Panc1 (cell line): ENCODE data around the gene FN1. TPM values are rescaled to one million over a fixed set of nuclear protein-coding genes. Genes with fewer than 3 reads are reported as not detected.

Experiments
- ATAC-seq: fragments of 200-7000 bp; cut with Tn5 transposase; 2 replicates; pipeline ENCODE4 v1.9.1; 2020; ENCODE audit warnings: mild to moderate bottlenecking, moderate library complexity
- BruUV-seq: library from RNA; stranded (reverse); fragments of 400-500 nt; replicated peaks from 2 replicates; lab custom pipeline; 2021; lab: Mats Ljungman, UMichigan
- CTCF ChIA-PET: fragments of 300-600 bp; sonication (Branson Sonifier 250); formaldehyde crosslinking; loops from one replicate; lab custom pipeline; 2022; ENCODE audit warnings: antibody characterized with exemption; lab: Charles Lee
- POLR2A ChIA-PET: fragments of 300-600 bp; sonication (Branson Sonifier 250); formaldehyde crosslinking; loops from one replicate; lab custom pipeline; 2022; ENCODE audit warnings: antibody characterized with exemption; lab: Charles Lee
- DNase-seq: peaks from one replicate; pipeline ENCODE4 v3.0.0-alpha.2; 2010; ENCODE audit warnings: low read depth, low spot score
- H3K27ac ChIP-seq: 2 replicates; pipeline ENCODE4 v1.5.1; 2011; ENCODE audit warnings: mild to moderate bottlenecking, low read length, inconsistent platforms
- H3K27me3 ChIP-seq: fragments of 200-500 bp; sonication (Bioruptor generic); 2 replicates; pipeline ENCODE4 v1.6.0; 2014; ENCODE audit warnings: low read length, inconsistent platforms; ENCODE audit not compliant: control insufficient read depth, insufficient read depth
- H3K36me3 ChIP-seq: fragments of 200-500 bp; sonication (Bioruptor generic); 2 replicates; pipeline ENCODE4 v1.5.1; 2014; ENCODE audit warnings: inconsistent platforms, mild to moderate bottlenecking, low read length, moderate library complexity; ENCODE audit not compliant: control insufficient read depth, insufficient read depth
- H3K4me1 ChIP-seq: 2 replicates; pipeline ENCODE4 v1.5.1; 2011; ENCODE audit warnings: inconsistent platforms, mild to moderate bottlenecking, low read length, moderate library complexity; ENCODE audit not compliant: control insufficient read depth, insufficient read depth
- H3K4me3 ChIP-seq, 2 experiments: 2 replicates each; pipeline ENCODE4 v1.5.1; 2011 to 2012; ENCODE audit warnings: low read depth in 2 of 2, low read length in 2 of 2, mild to moderate bottlenecking in 2 of 2, inconsistent platforms in 1 of 2, moderate library complexity in 1 of 2
- H3K9me3 ChIP-seq: fragments of 200-500 bp; sonication (Bioruptor generic); 2 replicates; pipeline ENCODE4 v1.5.1; 2014; ENCODE audit warnings: low read depth, mild to moderate bottlenecking, inconsistent platforms, low read length, moderate library complexity; ENCODE audit not compliant: control insufficient read depth, insufficient read depth
- POLR2AphosphoS5 ChIP-seq: IDR thresholded peaks from 2 replicates; pipeline ENCODE4 v1.6.1; 2012; ENCODE audit warnings: mild to moderate bottlenecking, low read depth, low read length, moderate library complexity
- REST ChIP-seq, 2 experiments: IDR thresholded peaks; 2 replicates each; pipeline ENCODE4 v1.6.1; 2011 to 2012; ENCODE audit warnings: low read depth in 2 of 2, control low read depth in 1 of 2, low read length in 1 of 2, mild to moderate bottlenecking in 1 of 2, moderate library complexity in 1 of 2; ENCODE audit not compliant: insufficient read depth in 1 of 2
- SIN3A ChIP-seq: IDR thresholded peaks from 2 replicates; pipeline ENCODE4 v1.6.1; 2012; ENCODE audit warnings: low read depth, mild to moderate bottlenecking, low read length, moderate library complexity, borderline replicate concordance; ENCODE audit not compliant: insufficient read depth
- TCF7L2 ChIP-seq: IDR thresholded peaks from 2 replicates; pipeline ENCODE4 v1.6.1; 2011; ENCODE audit warnings: mild to moderate bottlenecking, low read depth, low read length, inconsistent platforms
- in situ Hi-C: cut with HindIII; loops from 2 replicates; pipeline ENCODE4 v1.10.0; 2016; ENCODE audit warnings: low sequenced_read_pairs, low pct_unique_long_range_greater_than_20kb
- intact Hi-C: fragments of 100-400 bp; cut with micrococcal nuclease; formaldehyde crosslinking; loops from one replicate; pipeline ENCODE4 v1.10.0; 2022; ENCODE audit not compliant: unreplicated experiment
- total RNA-seq: library from RNA; stranded (reverse); gene quantifications from one replicate; pipeline ENCODE4 v1.2.1, GENCODE V29; 2021; ENCODE audit not compliant: unreplicated experiment
- TF ChIP-seq, protein P1 (sequence below): fragments of 450-650 bp; IDR thresholded peaks from 2 replicates; pipeline ENCODE4 v1.5.1; 2017; ENCODE audit warnings: mild to moderate bottlenecking

FN1 gene
- total RNA-seq, 1 experiment from 2014 or later: 4.2 TPM

DNA sequence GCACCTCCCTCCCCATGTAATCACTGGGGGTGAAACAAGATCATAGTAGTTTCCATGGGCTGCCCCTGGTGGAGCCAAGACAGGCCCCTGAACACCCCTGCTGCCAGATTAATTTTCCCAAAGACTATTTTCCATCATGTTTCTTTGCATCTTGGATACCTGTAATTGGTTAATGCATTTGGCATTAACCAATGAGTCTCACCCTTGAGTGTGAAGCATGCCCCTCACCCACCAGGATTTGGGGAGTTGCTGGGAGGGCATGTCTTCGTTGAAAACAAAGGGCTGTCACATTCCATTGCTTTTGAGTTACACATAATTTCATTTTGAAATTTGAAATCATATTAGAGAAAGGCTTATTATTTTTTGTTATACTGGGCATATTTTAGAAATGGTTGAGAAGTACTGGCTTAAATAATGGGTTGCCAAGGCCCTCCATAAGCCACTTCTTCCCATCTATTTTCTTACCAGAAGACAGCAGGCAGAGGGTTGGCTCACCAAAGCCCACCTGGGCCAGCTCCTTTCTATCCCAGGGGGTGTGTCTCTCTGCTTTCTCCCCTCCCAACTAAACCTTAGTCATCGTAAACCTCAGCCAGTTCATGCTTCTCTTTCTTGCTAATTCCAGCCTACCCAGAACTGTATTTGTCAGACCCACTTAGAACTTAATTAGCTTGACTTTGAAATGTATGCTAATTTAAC, 72.3 kb downstream of the FN1 start:
- in situ Hi-C loops: no loop called here
- H3K36me3 ChIP-seq: no peaks in the 10 kb centered on the region
- no peak overlapping the region for H3K27ac ChIP-seq

DNA sequence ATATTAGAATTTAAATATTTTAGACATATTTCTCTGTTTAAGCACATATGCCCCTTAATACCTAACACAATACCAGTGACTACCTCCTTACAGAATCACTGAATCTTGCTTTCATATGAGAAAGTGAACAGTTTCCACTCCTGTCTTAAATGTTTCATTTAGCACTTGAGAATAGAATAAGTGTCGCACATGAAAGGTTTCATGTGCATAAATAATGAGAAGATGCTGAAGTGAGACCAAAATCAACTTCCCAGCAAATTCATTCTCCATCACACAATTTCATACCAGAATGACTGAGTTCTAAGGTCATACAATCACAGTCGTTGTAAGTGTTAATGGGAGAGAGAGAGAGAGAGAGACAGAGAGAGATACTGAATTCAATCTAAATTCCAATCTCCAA, 72.8 kb downstream of the FN1 start:
- H3K27me3 ChIP-seq: no peaks in the 10 kb centered on the region
- H3K4me1 ChIP-seq: no peaks in the 10 kb centered on the region
- ATAC-seq (no peak), DNase-seq (no peak)
- POLR2A ChIA-PET: no interaction called here
- intact Hi-C loops: no loop called here
- H3K27ac ChIP-seq: no peak overlapping the region
- no peak overlapping the region for H3K4me3 ChIP-seq
- in situ Hi-C loops: no loop called here
- no peaks in the 10 kb centered on the region for H3K36me3 ChIP-seq
- no peak for TF ChIP-seq SIN3A
- TF ChIP-seq POLR2AphosphoS5: no peak
- TF ChIP-seq REST (IDR thresholded peaks at IDR 0.05; ENCODE audit: insufficient read depth in 1 of 2, low read depth in 2 of 2, low read length in 1 of 2): no peak
- no peak for TF ChIP-seq TCF7L2
- TF ChIP-seq, protein P1, sequence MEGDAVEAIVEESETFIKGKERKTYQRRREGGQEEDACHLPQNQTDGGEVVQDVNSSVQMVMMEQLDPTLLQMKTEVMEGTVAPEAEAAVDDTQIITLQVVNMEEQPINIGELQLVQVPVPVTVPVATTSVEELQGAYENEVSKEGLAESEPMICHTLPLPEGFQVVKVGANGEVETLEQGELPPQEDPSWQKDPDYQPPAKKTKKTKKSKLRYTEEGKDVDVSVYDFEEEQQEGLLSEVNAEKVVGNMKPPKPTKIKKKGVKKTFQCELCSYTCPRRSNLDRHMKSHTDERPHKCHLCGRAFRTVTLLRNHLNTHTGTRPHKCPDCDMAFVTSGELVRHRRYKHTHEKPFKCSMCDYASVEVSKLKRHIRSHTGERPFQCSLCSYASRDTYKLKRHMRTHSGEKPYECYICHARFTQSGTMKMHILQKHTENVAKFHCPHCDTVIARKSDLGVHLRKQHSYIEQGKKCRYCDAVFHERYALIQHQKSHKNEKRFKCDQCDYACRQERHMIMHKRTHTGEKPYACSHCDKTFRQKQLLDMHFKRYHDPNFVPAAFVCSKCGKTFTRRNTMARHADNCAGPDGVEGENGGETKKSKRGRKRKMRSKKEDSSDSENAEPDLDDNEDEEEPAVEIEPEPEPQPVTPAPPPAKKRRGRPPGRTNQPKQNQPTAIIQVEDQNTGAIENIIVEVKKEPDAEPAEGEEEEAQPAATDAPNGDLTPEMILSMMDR: no peak
- no TSS peak for BruUV-seq
- CTCF ChIA-PET: no interaction called here
- H3K9me3 ChIP-seq: no peaks in the 10 kb centered on the region

More for the DNA sequence above, 72.3 kb downstream of the FN1 start:
- Histone ChIP-seq H3K27me3 (no peaks in the 10 kb centered on the region), H3K9me3 (no peaks in the 10 kb centered on the region), H3K4me3 (no peak overlapping the region), H3K4me1 (no peaks in the 10 kb centered on the region)
- TF ChIP-seq REST (IDR thresholded peaks at IDR 0.05; ENCODE audit: insufficient read depth in 1 of 2, low read depth in 2 of 2, low read length in 1 of 2) (no peak), TCF7L2 (no peak), POLR2AphosphoS5 (no peak), SIN3A (no peak)
- TF ChIP-seq, protein P1: no peak
- POLR2A ChIA-PET: no interaction called here
- ATAC-seq (no peak), DNase-seq (no peak)
- CTCF ChIA-PET: no interaction called here
- no TSS peak for BruUV-seq
- intact Hi-C loops: no loop called here
